IPS DF 4.7 (cell line): Measurements from ENCODE around the gene COA1.
"Not testable (repeated sequence)": the region's sequence is repeated elsewhere in the genome, so short reads cannot be mapped to it uniquely, and the experiment has no call there.

Experiments
- DNase-seq: peaks from one replicate; pipeline ENCODE4 v3.0.0-alpha.2; 2013; ENCODE audit warnings: low spot score; ENCODE audit errors: extremely low read depth

The COA1 gene

DNA sequence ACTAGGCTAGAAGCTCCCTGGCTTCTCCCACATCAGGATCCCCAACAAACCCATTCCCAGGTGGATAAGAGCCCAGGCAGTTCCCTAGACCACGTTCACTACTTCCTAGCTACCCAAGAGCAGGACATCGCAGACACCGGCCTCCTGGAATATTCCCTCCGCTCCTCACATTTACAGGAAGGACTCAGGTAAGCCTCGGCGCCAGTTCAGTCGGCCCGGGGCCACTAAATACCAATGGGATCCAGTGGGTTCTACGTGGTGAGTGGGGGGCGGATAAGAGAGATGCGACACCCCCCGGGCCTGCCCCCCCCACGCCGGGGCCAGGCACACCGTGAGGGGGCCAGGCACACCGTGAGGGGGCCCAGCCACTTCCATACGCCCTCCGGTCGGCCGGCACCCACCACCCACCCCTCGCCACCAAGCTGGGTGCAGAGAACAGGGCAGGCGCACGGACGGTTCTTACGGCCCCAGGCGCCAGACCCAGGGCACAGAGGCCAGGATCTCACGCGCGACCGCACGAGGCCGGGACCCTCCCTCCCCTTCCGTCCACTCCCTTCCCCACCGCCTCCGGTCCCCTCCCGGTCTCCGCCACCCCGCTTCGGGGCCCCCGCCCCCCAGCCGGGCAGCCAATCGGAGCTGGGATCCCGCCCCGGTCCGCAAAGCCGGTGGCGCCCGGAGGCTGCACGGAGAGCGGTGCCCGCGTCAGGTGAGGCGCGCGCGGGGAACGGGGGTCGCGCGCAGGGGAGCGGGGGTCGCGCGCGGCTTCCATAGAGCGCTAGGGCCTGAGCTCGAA is 28.9 kb upstream of the COA1 start, which contains the start of gene BLVRA:
BLVRA (plus strand) TSS at position 652 of the 793 bp plus-strand sequence. CDS start 12,479 bp downstream, outside the sequence.
- no peak for DNase-seq

DNA sequence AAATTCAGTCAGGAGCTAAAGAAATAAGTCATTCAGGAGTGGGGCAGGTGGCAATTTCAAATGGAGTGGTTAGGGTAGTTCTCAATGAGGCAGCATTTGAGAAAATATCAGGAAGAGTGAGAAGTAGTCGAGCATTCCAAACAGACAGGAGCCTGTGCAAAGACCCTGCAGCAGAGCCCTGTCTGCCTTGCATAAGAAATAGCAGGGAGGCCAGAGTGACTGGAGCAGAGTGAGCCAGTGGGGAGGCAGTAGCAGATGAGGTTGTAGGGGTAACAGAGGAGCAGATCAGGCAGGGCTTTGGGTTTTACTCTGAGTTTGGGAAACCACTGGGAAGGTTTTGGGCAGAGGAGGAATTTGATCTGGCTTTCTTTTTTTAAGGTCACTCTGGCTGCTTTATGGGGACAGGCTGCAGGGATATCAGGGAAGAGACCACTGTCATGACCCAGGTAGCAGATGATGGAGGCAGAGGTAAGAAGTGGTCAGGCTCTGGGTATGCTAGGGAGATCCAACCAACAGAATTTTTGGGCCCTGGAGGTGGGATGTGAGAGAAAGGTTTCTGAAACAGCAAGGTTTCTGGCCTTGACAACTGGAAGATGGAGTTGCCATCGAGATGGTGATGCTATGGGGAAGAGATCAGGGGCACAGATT is 27.9 kb upstream of the COA1 start:
- no peak for DNase-seq

DNA sequence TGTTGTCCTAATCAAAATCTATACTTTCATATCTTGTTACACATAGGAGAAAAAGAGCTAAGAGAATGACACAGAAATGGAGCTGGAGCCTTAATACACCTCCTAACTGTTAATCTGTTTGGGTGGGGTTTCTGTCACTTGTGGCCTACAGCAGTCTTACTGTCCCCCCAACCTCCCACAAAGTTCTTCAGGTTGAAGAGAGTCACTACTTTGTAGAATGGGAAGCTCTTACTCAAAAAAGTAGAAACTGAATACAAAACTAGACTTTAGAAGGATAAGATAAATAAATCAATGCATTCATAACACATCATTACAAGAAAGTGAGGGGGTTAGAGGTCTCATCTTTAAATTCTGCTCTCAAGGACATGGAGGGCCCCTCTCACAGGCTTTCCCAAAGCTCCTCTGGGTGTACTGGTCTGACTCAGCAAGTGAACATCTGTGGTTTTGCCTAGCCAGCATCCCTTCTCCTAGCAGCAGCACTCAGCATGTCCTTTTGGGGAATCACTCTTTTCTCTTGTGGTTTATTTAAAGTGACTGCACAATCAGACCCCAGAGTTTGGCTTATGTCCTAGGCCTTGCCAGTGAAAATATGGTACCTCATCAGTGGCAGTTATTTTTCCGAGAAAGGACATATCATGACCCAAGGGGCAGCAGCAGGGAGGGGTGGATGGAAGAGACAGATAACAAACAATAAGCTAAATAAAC is 27.2 kb upstream of the COA1 start:
- DNase-seq: no peak

DNA sequence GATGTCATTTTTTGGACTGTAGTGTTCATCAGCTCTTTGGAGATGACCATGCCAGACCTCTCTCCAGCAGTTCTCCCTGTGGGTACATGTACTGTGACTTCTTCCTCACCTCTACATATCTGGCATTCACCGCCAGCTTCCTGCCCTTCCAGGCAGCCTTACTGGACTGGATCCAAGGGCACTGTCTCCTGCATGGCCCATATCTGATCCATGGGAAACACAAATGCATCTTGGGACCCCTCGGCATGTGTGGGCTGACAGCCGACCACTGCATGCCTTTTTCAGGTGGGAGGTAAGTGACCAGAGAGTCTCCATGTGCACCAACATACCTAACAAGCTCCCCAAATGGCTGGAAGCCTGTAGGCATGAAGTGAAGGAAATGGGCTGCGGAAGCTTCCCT is 25.3 kb upstream of the COA1 start:
- no peak for DNase-seq

DNA sequence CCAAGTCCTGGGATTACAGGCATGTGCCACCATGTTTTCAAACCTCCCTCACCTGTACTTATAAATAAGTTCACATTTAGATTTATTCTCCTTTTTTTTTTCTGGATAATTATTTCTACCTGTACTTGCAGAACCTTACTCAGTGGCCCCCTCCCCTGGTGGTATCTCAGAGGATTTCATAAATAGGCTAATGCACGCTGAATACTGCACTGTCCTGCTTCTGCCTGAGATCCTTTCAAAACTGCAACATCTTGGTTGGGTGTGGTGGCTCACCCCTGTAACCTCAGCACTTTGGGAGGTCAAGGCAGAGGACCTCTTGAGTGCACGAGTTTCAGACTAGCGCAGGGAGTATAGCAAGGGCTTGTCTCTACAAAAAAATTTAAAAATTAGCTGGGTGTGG is 24.5 kb upstream of the COA1 start:
- DNase-seq: no peak

DNA sequence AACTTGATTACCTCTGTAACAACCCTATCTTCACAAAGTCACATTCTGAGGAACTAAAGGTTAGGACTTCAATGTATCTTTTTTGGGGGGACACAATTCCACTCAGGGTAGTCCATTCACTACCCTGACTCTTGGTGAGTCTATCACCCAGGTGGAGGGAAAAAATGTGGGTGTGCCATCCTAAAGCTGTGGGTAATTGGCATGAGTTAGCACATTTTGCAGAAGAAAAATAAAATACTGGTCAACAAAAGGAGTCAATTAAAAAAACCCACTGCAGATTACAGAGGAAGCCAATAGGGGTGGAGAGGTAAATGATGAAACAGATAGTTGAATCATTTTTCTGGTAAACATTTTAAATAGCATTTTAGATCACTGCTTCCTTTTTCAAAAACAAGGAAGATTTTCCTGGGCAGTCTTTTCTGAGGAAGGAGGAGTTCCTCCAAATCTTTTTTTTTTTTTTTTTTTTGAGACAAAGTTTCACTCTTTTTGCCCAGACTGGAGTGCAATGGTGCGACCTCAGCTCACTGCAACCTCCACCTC is 24.0 kb upstream of the COA1 start:
- DNase-seq: no peak

DNA sequence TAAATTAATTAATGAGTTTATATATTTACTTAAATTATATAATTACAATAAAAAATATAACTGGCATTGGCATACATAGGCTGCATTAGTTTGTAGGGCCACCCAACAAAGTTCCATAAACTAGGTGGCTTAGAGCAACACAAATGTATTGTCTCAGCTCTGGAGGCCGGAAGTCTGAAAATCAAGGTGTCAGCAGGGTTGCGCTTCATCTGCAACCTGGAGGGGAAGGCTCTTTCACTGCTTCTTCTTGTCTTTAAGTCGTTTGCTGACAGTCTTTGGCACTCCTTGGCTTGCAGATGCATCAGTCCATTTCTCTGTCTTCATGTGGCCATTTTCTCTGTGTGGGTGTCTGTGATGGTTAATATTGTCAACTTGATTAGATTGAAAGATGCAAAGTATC is 23.1 kb upstream of the COA1 start:
- DNase-seq: no peak

DNA sequence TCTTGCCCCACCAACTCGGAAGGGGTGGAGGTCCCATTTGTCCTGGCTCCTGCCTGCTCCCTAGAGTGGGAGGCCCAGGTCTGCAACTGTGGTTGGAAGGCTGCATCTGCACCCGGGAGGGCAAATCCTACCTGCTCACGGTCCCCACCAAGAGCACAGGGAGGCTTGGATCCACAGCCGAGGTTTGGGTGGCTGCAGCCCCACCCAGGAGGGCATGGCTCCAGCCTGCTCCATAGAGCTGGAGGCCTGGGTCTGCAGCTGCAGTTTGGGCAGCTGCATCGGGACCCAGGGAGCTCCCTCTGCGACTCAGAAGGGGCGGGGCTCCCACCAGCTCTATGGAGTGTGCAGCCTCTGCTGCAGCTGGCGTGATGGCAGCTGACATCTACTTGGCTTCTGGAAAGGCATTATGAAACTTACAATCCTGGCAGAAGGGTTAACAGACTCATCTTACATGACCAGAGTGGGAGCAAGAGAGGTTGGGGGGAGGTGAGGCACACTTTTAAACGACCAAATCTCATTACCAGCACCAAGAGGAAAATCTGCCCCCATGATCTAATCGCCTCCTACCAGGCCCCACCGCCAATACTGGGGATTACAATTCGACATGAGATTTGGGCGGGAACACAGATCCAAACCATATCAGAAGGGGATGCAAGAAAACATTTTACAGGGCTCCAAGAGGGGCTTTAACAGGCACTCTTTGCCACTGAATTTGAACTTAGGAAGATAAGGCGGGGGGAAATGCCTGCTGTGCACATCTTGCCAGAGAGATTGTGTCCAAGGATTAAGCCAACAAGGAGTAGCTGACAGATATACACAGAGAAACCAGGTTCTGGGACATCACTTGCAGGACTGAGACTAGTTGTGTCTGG is 20.9 kb upstream of the COA1 start:
- no peak for DNase-seq

DNA sequence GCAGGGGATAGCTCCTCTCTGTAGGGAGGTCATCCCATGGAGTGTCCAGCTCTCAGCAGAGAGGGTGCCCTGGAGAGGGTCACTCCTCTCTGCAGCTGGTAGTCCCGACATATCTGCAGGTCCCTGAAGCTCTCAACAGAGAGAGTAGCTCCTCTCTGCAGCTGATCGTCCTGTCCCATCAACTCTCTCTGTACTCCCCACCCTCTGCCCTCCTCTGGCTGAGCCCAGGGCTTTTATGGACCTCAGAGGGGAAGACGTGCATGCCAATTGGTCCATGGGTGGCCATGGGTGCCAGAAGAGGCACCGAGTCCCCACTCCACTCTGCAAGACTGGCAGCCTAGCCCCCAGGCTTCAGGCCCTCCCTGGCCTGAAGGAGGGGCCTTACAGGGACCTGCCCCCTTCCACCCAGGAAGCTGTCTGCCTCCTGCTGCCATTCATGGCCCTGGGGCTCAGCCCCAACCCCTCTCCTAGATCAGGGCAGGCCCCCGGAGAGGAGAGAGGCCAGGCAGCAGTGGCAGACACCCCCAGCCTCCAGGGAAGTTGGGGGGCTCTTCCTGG is 20.1 kb upstream of the COA1 start:
- DNase-seq: no peak

DNA sequence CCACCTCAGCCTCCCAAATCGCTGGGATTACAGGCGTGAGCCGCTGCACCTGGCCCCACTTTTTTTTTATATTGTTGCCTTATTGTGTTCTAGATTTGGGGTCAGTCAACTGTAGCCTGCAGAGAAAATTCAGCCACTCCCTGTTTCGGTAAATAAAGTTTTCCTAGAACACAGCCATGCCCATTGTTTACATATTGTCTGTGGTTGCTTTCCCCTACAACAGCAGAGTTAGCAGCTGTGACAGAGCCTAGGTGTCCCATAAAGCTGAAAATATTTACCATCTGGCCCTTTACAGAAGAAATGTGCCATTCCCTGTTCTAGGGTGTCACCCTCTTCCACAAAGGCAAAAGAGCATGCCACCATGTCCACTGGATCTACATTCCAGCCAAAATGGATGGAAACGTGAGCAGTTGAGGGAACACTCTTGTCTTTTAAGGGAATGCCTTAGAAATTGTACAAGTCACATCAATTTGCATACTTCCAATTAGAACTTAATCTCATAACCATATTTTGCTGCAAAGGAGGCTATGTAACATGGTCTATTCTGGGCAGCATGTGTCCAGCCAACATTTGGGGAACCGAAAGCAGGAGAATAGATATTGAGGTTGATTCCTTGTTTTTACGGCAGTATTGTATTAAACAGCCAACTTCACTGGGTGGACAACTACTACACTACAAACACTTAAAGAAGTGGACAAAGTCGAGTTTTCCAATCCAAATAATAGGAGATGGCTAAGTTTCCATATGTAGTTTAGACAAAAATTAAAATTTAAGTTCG is 18.2 kb upstream of the COA1 start:
- DNase-seq: no peak

DNA sequence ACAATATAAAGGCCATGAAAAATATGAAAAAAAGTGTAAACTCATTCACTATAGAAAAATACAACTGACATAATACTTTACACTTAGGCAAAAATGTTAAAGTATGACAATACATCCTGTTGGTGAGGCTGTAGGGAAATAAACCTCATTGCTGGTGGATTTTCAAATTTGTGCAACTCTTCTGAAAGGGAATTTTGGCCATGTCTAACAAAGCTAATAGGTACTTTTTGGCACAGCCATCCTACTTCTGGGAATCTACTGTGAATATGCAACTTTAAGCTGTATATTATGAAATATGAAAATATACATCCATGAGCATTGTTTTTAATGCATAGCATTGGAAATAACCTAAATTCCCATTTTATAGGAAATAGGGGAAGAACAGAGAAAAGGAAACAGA is 13.4 kb upstream of the COA1 start:
- no peak for DNase-seq

DNA sequence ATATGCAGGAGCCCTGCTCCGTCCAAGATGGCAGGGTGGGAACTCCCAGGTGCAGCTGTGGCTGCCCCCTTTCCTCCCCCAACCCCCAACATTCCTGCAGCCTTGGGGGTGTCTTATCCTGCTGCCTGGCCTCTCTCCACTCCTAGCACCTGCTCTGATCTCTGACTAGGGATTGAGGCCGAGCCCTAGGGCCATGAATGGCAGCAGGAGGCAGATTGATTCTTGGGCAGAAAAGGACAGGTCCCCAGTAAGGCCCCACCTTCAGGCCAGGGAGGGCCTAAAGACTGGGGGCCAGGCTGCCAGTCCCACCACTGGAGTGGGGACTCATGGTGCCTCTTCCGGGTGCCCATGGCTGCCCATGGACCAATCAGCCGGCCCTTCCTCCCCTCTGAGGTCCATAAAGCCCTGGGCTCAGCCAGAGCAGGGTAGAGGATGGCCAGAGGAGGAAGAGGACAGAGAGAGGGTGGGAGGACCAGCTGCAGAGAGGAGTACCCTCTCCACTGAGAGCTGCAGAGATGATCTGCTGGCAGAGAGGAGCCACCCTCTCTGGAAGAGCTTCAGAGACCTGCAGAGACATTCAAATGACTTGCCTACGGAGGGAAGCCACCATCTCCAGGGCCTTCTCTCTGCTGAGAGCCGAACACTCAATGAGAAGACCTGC is 8.3 kb upstream of the COA1 start:
- no peak for DNase-seq

DNA sequence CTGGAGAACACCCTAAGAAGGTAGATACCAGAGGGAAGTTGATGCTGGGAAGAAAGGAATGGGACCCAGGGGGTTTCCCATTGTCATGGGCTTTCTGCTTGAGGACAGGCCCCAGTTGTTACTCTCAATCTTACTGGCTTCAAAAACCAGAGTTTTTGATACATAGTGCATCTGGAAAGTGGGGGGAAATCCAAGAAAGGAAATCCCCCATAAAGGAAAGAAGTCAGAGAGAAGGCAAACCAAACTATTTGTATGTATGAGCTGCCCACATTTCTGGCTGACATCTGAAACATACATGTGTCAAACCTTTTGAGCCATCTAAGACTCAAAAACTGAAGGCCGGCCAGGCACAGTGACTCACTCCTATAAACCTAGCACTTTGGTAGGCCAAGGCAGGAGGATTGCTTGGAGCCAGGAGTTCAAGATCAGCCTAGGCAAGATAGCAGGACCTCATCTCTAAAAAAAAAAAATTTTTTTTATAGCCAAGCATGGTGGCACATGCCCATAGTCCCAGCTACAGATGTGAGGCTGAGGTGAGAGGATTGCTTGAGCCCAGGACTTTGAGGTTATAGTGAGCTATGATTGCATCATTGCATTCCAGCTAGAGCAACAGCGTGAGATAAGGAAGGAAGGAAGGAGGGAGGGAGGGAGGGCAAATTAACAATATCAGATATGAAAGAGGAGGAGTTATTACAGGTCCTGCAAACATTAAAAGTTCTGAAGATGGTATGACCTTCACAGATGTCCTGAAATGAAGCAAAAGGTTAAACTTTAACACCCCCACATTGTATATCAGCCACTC is 6.7 kb upstream of the COA1 start:
- DNase-seq: no peak

DNA sequence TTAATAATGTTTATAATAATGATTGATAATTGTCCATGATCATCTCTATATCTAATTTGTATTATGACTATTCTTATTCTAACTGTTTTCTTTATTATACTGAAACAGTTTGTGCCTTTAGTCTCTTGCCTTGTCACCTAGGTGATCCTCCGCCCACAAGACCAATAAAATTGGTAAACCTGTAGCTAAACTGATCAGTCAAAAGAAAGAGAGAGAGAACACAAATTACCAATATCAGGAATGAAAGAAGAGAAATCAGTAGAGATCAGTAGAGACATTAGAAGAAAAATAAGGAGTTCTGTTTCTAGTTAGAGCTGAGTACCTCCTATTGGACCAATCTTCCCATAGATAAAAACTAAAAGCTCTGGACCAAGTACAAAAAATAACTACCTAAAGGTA is 6.1 kb upstream of the COA1 start:
- DNase-seq: no peak

DNA sequence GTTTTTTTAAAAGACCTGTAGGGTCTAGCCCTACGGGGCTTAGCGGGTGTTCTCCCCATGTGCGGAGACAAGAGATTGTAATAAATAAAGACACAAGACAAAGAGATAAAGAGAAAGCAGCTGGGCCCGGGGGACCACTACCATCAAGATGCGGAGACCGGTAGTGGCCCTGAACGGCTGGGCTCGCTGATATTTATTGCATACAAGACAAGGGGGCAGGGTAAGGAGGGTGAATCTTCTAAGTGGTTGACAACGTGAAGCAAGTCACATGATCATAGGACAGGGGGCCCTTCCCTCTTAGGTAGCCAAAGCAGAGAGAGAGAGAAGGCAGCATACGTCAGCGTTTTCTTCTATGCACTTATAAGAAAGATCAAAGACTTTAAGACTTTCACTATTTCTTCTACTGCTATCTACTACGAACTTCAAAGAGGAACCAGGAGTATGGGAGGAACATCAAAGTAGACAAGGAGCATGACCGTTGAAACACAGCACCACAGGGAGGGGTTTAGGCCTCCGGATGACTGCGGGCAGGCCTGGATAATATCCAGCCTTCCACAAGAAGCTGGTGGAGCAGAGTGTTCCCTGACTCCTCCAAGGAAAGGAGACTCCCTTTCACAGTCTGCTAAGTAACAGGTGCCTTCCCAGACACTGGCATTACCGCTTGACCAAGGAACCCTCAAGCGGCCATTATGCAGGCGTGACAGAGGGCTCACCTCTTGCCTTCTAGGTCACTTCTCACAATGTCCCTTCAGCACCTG is 5.4 kb upstream of the COA1 start:
- not testable (repeated sequence) for DNase-seq

DNA sequence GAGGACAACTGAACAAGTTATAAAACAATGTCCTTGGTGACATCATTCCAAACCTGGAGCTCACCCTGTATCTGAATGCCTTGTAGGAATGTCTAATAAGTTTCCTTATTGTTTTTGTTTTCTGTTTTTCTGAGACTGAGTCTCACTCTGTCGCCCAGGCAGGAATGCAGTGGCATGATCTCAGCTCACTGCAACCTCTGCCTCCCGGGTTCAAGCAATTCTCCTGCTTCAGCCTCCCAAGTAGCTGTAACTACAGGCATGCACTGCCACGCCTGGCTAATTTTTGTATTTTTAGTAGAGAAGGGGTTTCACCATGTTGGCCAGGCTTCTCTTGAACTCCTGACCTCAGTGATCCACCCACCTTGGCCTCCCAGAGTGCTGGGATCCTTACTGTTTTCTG is 2.2 kb upstream of the COA1 start:
- DNase-seq: not testable (repeated sequence)

DNA sequence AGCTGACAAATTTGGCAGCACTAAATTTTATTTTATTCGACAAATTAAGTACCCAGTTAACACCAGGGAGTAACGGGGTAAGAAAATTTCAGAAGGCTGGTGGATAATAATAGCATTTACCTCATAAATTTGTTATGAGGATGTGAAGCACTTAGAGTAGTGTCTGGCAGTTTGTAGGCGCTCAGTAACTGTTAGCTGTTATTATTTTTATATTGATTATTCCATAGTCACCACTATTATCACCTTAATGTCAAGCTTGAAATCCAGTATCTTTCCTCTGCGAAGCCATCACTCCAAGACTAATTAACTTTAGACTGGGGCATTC is 563 bp upstream of the COA1 start:
- no peak for DNase-seq

DNA sequence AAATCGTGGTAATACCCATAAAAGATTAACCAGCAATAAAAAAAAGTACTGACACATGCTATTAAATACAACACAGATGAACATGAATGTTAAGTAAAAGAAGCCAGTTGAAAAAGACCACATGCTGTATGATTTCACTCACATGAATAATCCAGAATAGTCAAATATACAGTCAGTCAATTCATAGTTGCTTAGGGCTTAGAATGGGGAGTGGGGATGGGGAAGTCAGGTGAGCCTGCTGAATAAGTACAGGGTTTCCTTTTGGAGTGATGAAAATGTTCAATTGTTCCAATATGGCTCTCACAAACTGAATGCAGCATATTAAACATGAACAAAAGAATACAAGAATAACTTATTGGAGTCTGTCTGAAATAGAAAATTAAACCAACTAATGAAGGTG is 1.8 kb downstream of the COA1 start:
- DNase-seq: no peak
